Adrenal gland (tissue), 12 donors: ENCODE data around the gene CCL1. TPM values are rescaled to one million over a fixed set of nuclear protein-coding genes. Genes with fewer than 3 reads are reported as not detected.

Source experiments
- DNase-seq, 7 donors: peaks; one replicate each; pipeline ENCODE4 v3.0.0-alpha.2; 2019 to 2020
- H3K27ac ChIP-seq, 5 donors: fragments of 200-600 bp; sonication (generic) in 4 of 5; 1 replicate in 3 of 5; 2 replicates in 2 of 5; pipeline versions ENCODE4 v1.5.1 to v1.8.0; 2016 to 2020; ENCODE audit warnings: mild to moderate bottlenecking in 1 of 5
- H3K27me3 ChIP-seq: fragments of 200-600 bp; 2 replicates; pipeline ENCODE4 v1.8.0; 2021
- H3K36me3 ChIP-seq, 2 donors: fragments of 200-600 bp; replicated peaks in 1 of 2; 1 replicate in 1 of 2; 2 replicates in 1 of 2; pipeline versions ENCODE4 v1.5.1 to v1.8.0; 2018 to 2022
- H3K4me1 ChIP-seq, 2 donors: fragments of 200-600 bp; replicated peaks in 1 of 2; 1 replicate in 1 of 2; 2 replicates in 1 of 2; pipeline versions ENCODE4 v1.5.1 to v1.8.0; 2018 to 2021
- H3K4me3 ChIP-seq, 4 donors: fragments of 200-600 bp; sonication (generic) in 3 of 4; one replicate each; pipeline ENCODE4 v1.5.1; 2016 to 2018
- H3K9me3 ChIP-seq, 3 donors: fragments of 200-600 bp; sonication (generic) in 1 of 3; replicated peaks in 1 of 3; 1 replicate in 2 of 3; 2 replicates in 1 of 3; pipeline versions ENCODE4 v1.5.1 to v1.8.0; 2016 to 2021
- CTCF ChIP-seq, 6 experiments: fragments of 450-650 bp in 4 of 6; fragments of 200-600 bp in 2 of 6; sonication (generic) in 1 of 6; IDR thresholded peaks; 1 replicate in 5 of 6; 2 replicates in 1 of 6; pipeline versions ENCODE4 v1.5.1 to v1.8.0; 2016 to 2021; ENCODE audit warnings: antibody characterized with exemption in 6 of 6, mild to moderate bottlenecking in 2 of 6, moderate library complexity in 1 of 6
- POLR2A ChIP-seq, 2 donors: fragments of 450-650 bp; IDR thresholded peaks; one replicate each; pipeline ENCODE4 v1.6.1; 2017; ENCODE audit warnings: antibody characterized with exemption in 2 of 2, mild to moderate bottlenecking in 2 of 2, moderate library complexity in 1 of 2
- WGBS, 4 donors: extraction: QIAGEN DNeasy Blood & Tissue Kit in 2 of 4; methylation state at CpG; one replicate each; pipeline versions ENCODE4 v1.1.5 to v1.1.7; 2013 to 2017; 5-methylcytosine and 5-hydroxymethylcytosine counted together
- intact Hi-C, 2 donors: fragments of 100-400 bp; cut with DNase I; formaldehyde crosslinking; loops; one replicate each; pipeline versions ENCODE4 v1.14.1 to v1.15.0; 2022 to 2023
- polyA plus RNA-seq, 3 donors: library from polyadenylated mRNA; stranded (reverse); fragments of 200-250 nt in 2 of 3; fragments of 350-450 nt in 1 of 3; fragmentation: Illumina TruSeq in 1 of 3; extraction: RNeasy Lipid Tissue Mini Kit (QIAGEN cat#74804) in 1 of 3; gene quantifications; one replicate each; pipeline ENCODE4 v1.2.3, GENCODE V29; 2013 to 2014
- total RNA-seq, 9 donors: library from RNA; depleted of rRNA in 4 of 9; stranded (reverse); fragments of >200 nt in 4 of 9; fragments of 120-200 nt in 1 of 9; fragmentation: NEBNext Ultra II Directional in 1 of 9; extraction: Animal tissue kit (Norgen Biotek cat#: 25700) in 1 of 9; gene quantifications; one replicate each; pipeline versions ENCODE4 v1.1.0 to v1.2.4, GENCODE V29; 2013 to 2023
- donor health status: healthy with polysubstance abuse.
- donor health status: Bipolar disorder and iron deficiency.
- donor health status: DM: yes; HTN: yes; CAD: no.
- donor health status: DM: no; HTN: no; CAD: no.
- donor health status: DM: no; HTN: no; CAD: no.
- donor health status: DM: yes; HTN: yes; CAD: no.

CCL1 gene
- total and polyA plus RNA-seq, 12 donors, result not detected

GRCh38 chr17:34311291-34311690 is 51.7 kb downstream of the CCL1 start:
- Histone ChIP-seq H3K9me3 (no peaks in the 10 kb centered on the region), H3K27me3 (no peaks in the 10 kb centered on the region), H3K36me3 (no peaks in the 10 kb centered on the region), H3K27ac (no peak overlapping the region), H3K4me1 (peaks cover 0 to 13% of the 10 kb centered on the region in 2 donors), H3K4me3 (no peak overlapping the region)
- TF ChIP-seq CTCF (IDR thresholded peaks at IDR 0.05) (no peak), POLR2A (IDR thresholded peaks at IDR 0.05) (no peak)
- no peak for DNase-seq
- intact Hi-C loops, result no loop called here
- WGBS, 4 donors, result 65 to 81% (median 67%) methylated on average over 7 of the region's 7 CpGs

Other genes with a start within 250 kb of the CCL1 start
- 100 to 1,000 TPM in 3 of 9 donors, 10 to 100 TPM in 5, 1 to 10 TPM in 1; 7.7 to 241 (median 56.6) TPM for gene CCL2, start 107.9 kb downstream of the CCL1 start, total RNA-seq
- 100 to 1,000 TPM in 2 of 3 donors, 10 to 100 TPM in 1; 64.3 to 330 (median 121) TPM for gene CCL2, start 107.9 kb downstream of the CCL1 start, polyA plus RNA-seq
- 1 to 10 TPM in 1 of 9 donors, not detected in 8; 2.2 TPM for gene CCL7, start 93.0 kb downstream of the CCL1 start, total RNA-seq
- gene CCL7, start 93.0 kb downstream of the CCL1 start, polyA plus RNA-seq, result under 1 TPM in 2 of 3 donors, not detected in 1; 0.64 to 0.74 TPM
- under 1 TPM in 2 of 9 donors, not detected in 7; 0.36 to 0.53 TPM for gene CCL11, start 77.5 kb downstream of the CCL1 start, total RNA-seq
- under 1 TPM; 0.24 to 0.88 (median 0.56) TPM for gene CCL11, start 77.5 kb downstream of the CCL1 start, polyA plus RNA-seq
- 1 to 10 TPM in 3 of 9 donors, under 1 TPM in 4, not detected in 2; 0.17 to 5.4 (median 0.97) TPM for gene CCL8, start 43.8 kb downstream of the CCL1 start, total RNA-seq
- 1 to 10 TPM in 2 of 3 donors, under 1 TPM in 1; 0.79 to 1.3 (median 1.2) TPM for gene CCL8, start 43.8 kb downstream of the CCL1 start, polyA plus RNA-seq
- 10 to 100 TPM in 1 of 9 donors, 1 to 10 TPM in 6, under 1 TPM in 2; 0.17 to 17.6 (median 2.7) TPM for gene CCL13, start 6.8 kb downstream of the CCL1 start, total RNA-seq
- gene CCL13, start 6.8 kb downstream of the CCL1 start, polyA plus RNA-seq, result 1 to 10 TPM; 1.7 to 2.2 (median 1.7) TPM
- 1 to 10 TPM in 1 of 9 donors, under 1 TPM in 7, not detected in 1; 0.07 to 1.1 (median 0.24) TPM for gene TMEM132E, start 216.3 kb upstream of the CCL1 start, total RNA-seq
- under 1 TPM; 0.07 to 0.24 (median 0.11) TPM for gene TMEM132E, start 216.3 kb upstream of the CCL1 start, polyA plus RNA-seq